NCI-H446 treated with DMSO at 0.1 percent for 48 hours (cell line): Measurements from ENCODE around the gene ATP8A2.

ENCODE experiments used
- DNase-seq: peaks from one replicate; lab custom pipeline; 2025; lab: John Stamatoyannopoulos, UW

ATP8A2 gene

GRCh38 chr13:25732111-25732865 lies 360.5 kb downstream of the ATP8A2 start:
- no peak for DNase-seq

DNA sequence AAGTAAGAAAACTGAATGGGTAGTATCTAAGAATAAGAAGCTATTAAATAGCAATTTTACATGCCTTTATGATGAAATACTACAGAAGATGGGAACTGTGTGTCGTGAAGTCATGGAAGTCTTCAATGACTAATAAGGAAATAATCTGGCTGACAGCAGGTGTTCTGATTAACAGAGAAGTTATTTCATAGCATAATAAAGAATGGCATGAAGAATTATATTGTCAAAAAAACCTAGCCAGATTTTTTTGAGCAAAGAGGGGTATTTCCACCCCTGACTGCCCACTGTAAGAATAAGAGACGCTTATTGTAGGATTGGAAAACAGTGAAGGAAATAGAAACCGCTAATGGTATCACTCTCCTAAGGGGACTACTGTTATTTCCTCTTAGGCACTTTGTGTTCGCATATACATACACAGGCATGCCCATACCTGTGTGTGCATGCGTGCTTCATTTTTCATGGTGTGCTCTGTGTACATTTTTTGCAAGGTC lies 361.3 kb downstream of the ATP8A2 start:
- no peak for DNase-seq

DNA sequence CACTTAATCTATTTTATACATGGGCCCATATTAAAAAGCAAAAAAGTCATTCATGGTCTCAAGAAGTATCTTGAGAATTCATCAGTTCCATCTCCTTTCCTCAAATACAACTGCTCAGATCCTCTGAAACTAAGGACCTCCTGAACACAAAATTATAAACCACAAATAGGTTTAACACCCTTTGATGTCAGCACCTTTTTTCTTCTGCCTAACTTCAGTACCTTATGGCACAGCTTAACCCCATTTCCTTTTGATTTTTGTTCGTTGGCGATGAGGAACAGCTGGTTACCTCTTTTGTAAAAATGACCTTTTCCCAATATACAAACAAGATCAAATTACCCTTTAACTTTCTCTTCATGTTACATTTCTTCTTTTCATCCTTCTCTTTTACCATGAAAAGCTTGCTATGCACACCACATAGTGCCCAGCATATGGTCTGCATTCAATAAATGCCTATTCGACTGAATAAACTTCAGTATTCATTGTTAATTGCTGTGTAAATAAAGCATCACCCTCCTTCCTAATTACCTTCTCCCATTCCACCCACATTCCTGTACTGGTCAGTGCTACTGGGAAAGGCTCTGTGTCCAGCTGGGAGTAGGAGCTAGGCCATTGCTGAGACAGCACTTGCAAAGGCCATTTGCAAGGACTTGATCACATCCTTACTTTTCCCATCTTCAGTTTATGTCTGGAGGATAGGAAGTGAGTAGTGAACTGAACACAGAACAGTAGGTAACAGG lies 362.1 kb downstream of the ATP8A2 start:
- DNase-seq, result no peak

GRCh38 chr13:25738342-25739196 lies 366.8 kb downstream of the ATP8A2 start:
- no peak for DNase-seq

DNA sequence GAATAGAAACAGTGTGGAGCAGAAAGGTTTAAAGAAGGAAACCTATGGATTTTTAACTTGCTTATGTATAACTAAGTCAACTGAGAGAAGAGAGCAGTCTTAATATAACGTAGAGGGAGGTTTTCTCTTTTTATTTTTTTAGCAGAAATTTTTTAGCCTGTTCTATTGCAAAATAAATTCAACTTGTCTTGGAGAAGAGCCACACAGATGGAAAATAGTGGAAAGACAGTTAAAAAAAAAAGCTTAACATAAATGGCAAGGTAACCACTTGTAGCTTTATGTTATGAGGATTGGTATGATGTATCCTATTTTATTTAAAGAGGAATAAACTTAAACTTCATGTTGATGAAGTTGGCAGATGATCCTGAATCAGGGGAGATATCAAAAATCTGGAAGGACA lies 367.6 kb downstream of the ATP8A2 start:
- no peak for DNase-seq

- no peak for DNase-seq
Observed at GRCh38 chr13:25741796-25742195, 370.0 kb downstream of the ATP8A2 start.

- no peak for DNase-seq
Observed at GRCh38 chr13:25742220-25742619, 370.4 kb downstream of the ATP8A2 start.

DNA sequence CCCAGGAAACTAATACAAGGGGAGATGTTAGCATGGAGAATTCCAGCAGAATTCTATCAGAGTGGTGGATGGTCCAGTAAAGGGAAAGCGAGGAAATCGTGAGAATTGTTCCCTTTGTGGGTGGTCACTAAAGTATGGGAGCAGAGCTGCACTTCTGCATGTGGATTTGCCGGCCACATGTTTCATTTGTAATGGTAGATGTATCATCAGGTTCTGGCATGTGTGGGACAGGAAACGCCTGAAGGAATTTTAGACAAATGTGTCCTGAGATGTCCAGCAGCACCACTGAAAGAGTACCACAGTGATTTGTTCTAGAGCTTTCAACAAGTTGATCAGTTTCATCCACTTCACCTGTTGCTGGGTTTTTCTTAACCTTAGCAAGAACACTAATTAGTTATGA lies 371.6 kb downstream of the ATP8A2 start:
- DNase-seq, result no peak

DNA sequence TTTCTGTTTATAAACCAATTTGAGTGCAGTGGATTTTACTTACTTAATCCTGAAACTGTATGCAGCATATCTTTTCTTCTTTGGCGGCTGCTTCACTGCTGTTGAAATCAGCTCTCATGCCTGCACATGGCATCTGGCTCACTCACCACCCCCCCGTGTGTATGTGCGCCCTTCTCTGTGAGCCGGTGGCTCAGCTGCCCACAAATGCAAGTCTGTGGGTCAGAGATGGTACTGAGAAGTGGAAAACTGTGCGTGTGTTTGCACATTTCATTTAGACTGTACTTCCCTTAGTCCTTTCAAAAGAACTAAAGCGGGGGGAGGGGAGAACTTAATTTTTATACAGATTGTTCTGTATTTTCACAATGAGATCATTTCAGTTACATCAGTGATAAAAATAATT lies 372.4 kb downstream of the ATP8A2 start:
- DNase-seq, result no peak

GRCh38 chr13:25746131-25746530 lies 374.4 kb downstream of the ATP8A2 start:
- no peak for DNase-seq

DNA sequence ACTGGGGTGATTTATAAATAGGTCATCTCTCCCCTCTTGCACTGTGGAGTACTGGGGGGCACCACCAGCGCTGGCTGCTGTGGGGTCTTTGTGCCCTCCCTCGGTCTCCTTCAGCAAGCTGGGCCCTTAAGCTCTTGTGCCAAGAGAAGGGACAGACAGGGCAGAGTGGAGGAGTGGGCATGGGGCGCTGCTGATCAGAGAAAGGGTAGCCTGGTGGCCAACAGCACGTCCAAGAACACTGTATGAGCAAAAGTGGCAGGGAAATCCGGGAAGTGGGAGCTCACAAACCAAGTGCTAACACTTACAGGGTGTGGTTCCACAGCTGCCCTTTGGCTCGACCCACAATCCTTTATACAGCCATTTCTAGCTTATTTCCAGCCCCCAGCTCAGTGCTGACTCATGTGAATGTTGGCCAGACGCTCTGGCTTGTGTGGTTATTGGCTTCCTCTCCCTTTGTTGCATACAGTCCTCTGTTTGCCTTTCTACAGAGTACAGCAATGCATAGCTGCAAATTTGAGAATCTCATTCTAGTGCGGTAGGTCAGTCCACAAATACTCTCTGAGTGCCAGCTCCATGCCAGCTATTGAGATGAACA lies 381.3 kb downstream of the ATP8A2 start:
- DNase-seq, result no peak

DNA sequence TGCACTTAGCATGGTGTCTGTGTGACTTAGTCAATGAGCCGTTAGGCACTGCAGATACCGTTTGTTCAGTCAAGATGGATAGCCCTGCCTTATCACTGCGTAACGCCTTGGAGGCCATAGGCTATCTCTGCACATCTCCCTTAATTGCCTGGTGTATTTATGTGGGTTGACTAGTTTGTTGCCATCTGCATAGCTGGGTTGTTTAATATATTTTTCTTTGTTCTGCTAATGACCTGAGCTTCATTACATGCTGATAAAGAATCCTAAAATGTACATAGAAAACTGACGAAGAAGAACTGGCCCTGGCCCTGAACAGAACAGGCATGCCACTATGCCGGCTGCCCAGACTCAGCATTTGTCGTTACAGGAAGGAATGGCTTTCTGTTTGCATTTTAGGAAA lies 382.2 kb downstream of the ATP8A2 start:
- DNase-seq, result no peak

GRCh38 chr13:25756251-25756650 lies 384.5 kb downstream of the ATP8A2 start:
- DNase-seq, result no peak

DNA sequence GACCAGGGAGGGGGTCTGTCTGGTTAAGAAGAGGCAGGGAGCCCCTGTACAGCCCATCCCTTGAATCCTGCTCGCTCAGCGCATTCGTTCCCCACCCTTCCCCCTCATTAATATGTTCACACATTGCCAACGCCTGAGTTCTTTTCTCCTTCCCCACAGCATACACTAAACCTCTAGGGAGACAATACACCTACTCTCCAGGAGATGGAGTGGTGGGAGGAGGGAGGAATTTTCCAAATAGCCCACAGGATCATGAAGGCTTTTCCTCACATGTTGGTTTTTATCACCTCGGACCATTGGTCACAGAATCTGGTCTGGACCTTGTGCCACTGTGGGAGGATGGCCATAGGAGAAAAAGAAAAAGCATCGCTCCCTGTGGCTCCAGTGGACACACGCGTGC lies 385.1 kb downstream of the ATP8A2 start:
- no peak for DNase-seq

- no peak for DNase-seq
Observed at GRCh38 chr13:25761041-25761440, 389.3 kb downstream of the ATP8A2 start.

- DNase-seq, result no peak
Observed at GRCh38 chr13:25762281-25762680, 390.5 kb downstream of the ATP8A2 start.

DNA sequence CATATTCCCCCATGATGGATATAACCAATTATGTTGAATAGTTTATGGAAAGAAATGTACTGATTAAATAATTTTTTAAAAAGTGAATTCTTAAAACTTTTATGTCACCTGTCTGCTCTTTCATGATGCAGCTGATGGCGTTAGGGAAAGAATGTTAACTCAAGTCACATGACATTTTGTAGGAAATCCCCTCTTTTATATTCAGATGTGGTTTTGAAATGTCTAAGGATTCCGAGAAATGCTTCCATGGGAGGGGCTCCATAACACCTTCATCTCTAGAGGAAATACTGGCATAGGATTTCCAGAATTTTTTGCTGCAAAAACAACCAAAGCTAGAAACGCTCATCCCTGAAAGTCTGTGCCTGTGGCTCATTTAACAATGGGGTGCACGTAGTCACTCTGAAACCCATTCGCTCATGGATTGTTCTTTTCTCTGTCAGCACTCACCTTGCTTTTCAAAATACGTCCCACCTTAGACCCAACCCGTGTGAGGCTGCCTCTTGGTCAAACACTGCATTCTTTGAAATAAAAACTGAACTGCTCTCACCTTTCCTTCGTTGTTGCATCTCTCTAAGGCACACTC lies 391.1 kb downstream of the ATP8A2 start:
- no peak for DNase-seq

- no peak for DNase-seq
Observed at GRCh38 chr13:25764378-25764777, 392.6 kb downstream of the ATP8A2 start.

- DNase-seq, result no peak
Observed at GRCh38 chr13:25765266-25765665, 393.5 kb downstream of the ATP8A2 start.

DNA sequence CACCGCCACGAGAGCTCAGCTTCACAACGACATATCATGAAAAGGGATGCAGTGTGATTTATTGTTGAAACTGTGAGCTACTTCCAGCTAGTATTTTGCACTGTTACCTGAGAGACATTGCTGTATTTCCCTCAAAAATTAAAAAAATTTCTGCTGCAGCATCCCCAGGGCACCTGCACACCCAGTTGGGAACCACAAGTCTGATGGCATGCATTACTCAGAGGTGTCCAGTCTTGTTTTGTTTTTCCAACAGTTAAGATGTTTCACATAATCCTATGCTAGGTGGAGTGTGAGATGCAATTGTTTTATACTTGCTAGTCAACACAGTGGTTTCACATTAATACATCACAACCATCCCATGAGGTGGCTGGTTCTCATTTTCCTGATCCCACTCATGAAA lies 394.8 kb downstream of the ATP8A2 start:
- DNase-seq, result no peak

- no peak for DNase-seq
Observed at GRCh38 chr13:25766991-25767390, 395.2 kb downstream of the ATP8A2 start.

DNA sequence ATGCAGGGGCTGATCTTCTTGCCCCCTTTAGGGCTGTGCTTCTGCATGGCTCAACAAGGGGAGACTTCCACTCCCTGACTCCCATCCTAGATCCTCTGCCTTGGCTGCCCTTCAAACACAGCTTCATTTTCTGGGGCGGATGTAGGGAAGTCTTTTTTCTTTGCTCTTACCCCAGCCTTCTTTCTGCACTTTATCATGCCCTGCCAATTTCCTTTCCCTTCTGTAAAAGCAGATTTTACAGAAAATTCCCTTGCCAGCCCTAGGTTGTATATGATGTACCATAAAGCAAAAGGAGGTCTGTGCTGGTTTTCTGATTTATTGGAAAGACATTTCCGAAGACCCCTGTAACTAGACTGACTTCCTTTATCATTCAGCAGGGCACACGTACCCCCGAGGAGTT lies 396.6 kb downstream of the ATP8A2 start:
- no peak for DNase-seq
